Measurements from ENCODE around the gene GTPBP6.

GTPBP6 gene, protein sequence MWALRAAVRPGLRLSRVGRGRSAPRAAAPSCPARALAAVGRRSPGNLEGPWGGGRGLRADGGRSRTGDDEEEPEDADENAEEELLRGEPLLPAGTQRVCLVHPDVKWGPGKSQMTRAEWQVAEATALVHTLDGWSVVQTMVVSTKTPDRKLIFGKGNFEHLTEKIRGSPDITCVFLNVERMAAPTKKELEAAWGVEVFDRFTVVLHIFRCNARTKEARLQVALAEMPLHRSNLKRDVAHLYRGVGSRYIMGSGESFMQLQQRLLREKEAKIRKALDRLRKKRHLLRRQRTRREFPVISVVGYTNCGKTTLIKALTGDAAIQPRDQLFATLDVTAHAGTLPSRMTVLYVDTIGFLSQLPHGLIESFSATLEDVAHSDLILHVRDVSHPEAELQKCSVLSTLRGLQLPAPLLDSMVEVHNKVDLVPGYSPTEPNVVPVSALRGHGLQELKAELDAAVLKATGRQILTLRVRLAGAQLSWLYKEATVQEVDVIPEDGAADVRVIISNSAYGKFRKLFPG
- total RNA-seq: 65.9 to 85.8 reads per million in 2 donors

DNA sequence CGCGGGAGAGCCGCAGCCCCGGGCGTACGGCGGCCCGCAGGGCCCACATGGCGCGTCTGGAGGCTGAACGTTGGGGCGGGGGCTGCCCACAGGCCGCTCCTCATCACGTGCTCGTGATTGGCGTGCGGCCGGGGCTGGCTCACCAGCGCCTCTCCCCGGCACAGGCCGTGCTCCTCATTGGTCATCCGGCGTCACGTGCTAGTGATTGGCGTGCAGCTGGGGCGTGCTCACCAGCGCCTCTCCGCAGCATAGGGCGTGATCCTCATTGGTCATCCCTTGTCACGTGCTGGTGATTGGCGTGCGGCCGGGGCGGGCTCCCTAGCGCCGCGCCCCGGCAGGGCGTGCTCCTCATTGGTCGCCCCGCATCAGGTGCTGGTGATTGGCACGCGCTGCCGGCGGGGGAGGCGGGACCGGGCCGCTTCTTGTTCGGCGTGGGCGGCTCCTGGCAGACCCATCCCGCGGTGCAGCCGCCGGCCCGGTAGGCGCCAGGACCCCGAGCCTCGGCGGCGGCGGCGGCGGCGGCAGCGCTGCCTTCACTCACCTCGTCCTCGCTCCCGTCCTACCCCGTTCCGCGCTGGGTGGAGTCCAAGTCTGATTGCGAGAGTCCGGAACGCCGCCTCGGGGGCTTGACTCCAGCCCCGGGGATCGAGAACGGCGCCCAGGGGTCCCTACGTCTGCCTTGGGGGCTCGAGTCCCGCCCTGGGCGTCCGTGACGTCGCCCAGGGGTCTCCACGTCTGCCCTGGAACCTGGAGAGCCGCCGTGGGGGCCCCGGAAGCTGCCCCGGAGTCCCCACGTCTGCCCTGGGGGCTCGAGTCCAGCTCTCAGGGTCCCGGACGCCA is at the start of gene GTPBP6:
Gene GTPBP6, minus strand, starts transcription at position 58 of the 840 bp plus-strand sequence. Its CDS starts 9 bp downstream, at position 49.
- DNase-seq: peak; percentile 98

DNA sequence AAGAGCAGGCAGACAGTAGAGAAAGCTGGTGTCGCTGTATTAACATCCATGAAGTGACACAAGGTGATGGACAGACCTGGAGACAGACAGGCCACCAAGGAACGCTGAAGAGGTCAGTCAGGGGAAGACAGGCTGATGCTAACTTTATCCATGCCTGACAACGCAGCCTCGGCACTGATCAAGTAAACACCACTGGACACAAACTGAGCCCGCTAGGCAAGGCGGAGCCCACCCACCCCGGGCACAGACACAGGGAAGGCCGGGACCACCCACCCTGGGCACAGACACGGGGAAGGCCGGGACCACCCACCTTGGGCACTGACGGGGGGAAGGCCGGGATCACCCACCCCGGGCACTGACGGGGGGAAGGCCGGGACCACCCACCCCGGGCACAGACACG is 49.3 kb upstream of the GTPBP6 start:
- no peak for DNase-seq

DNA sequence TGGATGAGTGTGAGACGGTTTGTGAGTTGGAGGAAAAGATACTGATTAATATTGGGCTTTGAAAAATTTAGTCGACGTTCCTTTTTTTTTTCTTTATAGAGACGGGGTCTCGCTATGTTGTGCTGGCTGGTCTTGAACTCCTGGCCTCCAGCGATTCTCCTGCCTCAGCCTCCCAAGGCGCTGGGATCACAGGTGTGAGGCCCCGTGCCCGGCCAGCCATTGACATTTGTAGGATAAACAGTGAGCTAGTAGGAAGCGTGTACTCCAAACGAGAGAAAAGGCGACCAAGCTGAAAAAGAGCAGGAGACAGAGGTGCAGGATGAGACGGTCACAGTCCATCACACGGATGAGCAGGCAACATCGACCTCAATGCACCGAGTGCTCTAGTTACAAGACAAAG is 48.8 kb upstream of the GTPBP6 start:
- DNase-seq: no peak

DNA sequence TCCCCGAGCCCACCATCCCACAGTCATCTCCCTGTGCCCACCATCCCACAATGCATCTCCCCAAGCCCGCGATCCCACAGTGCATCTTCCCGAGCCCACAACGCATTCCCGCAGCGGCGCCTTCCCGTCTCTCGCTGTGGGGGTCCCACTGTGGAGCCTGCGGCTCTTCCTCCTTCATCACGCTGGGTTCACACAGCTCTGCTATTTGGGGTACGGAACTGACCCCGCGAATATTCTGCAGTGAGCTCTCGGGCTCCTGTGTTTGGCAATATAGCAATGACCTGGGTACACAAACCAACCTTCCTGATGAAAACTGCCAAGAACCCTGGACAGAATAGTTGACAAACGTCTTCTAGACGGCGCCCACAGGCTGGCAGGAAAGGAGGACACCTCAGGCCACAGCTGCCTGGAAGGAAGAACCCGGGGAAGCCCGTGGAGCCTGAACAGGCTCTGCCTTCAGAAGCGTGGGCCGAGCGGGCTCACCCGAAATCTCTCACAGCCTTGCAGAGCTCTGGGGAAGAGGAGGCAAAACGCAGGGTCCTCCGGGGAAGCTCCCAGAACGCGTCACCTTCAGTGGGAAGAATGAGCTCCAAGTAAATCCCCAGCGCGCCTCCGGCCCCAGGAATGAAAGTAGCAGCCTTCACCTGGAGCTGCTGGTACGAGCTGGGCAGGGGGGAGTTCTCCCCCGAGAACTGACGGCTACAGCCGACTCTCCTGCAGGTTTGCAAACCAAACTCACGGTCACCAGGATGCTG is 45.2 kb upstream of the GTPBP6 start:
- no peak for DNase-seq

DNA sequence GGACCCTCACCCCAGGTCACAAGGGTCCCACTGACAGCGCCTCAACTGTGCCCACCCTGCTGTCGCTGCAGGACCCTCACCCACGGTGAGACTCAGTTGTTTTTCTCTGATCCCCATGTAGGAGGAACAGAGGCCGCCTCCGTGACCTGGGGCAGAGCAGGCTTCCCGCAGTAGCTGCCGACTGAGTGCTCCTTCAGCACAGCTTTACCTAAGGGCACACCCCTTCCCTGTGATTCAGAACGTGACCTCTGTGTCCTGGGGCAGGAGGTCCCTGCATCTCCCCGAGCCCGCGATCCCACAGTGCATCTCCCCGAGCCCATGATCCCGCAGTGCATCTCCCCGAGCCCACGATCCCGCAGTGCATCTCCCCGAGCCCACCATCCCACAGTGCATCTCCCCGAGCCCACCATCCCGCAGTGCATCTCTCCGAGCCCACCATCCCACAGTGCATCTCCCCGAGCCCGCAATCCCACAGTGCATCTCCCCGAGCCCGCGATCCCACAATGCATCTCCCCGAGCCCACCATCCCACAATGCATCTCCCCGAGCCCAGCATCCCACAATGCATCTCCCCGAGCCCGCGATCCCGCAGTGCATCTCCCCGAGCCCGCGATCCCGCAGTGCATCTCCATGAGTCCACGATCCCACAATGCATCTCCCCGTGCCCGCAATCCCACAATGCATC is 44.5 kb upstream of the GTPBP6 start:
- no peak for DNase-seq

DNA sequence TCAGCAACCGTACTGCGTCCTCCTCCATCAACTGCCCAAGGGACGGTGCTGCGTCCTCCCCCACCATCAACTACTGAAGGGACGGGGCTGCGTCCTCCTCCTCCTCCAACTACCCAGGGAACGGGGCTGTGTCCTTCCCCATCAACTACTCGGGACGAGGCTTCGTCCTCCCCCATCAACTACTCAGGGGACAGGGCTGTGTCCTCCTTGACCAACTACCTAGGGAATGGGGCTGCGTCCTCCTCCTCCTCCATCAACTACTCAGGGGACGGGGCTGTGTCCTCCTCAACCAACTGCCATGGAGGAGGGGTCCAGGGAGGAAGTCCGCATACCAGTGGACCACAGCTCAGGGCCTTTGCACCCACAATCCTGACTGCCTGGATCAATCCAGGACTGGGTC is 43.8 kb upstream of the GTPBP6 start:
- DNase-seq: no peak

DNA sequence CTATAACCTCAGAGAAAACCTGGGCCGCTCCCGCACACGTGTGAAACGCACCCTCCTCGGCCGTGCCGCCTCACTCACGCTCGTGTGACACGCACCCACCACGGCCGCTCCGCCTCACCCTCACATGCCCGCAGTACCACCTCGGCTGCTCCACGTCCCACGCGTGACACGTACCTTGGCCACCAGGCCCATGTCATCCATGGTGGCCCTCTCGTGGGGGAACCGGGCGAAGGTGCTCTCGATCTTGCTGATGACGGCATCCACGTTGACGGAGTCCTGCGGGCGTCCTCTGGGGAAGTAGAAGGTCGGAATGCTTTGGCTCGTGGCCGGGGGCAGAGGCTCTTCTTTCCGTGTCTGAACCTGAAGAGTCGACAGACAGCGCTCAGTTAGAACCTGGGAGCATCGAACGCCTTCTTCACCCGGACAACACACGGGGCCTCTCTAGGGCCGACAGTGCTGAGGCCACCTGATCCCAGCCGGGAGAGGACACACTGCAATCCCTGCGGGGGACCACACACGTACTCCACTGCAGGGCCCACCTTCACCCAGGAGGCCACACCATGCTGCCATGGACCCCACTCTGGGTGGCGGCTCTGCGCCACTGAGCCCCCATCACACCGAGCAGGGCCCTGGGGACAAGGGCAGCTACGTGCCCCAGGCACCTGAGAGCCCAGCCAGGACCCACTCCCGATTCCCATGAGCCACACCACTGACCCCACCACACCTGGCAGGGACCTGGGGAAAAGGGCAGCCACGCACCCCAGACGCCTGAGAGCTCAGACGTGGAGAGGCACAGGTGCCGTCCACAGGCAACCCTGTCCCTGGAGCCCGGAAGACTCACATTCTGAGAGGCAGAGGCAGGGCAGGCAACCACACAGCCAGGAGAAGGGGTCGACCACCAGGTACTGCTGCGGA is 42.9 kb upstream of the GTPBP6 start:
- DNase-seq: no peak

DNA sequence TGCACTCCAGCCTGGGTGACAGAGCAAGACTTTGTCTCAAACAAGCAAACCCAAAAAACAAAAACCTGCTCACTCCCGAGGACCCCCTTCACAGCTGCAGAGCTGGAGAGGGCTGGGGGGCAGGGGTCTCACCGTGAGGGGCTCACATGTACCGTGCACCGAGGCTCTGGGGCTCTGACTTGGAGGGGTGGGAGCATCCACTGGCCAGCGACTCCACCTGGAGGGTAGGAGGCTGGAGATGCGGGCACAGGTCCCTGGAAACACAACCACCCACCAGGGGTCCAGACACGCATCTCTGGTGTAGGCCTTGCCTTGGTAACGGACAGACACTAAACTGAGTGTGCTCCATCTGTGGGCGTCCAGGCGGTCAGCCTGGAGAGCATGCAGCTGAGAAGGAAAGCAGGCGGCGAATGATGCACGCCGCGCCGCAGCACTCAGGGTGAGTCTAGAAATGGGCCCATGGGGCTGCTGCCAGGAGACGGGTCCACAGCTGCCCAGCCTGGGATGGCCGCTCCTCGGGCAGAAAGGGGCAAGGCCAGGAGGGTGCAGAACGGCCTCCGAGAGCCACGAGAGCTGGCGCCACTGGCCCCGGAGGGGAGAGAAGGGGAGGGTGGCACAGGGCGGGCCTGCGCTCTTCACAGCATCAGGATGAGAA is 42.0 kb upstream of the GTPBP6 start:
- no peak for DNase-seq

DNA sequence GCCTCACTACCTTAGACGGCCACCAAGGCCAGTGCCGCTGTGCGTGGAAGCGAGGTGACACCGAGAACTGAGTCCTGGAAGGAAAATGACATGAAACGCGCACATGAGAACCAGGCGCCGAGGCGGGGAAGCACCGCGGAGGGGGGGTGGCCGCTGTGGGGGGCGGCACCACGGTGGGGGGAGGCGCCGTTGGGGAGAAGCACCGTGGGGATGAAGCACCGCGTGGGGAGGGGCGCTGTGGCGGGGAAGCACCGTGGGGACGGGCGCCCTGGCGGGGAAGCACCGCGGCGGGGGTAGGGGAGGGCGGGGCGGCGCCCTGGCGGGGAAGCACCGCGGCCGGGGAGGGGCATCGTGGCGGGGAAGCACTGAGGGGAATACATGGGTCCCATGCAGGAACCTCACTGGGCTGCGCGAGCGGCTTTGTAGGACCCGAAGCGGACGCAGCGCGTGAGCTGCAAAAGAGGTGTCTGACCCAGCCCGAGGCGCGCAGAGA is 40.1 kb upstream of the GTPBP6 start:
- no peak for DNase-seq

DNA sequence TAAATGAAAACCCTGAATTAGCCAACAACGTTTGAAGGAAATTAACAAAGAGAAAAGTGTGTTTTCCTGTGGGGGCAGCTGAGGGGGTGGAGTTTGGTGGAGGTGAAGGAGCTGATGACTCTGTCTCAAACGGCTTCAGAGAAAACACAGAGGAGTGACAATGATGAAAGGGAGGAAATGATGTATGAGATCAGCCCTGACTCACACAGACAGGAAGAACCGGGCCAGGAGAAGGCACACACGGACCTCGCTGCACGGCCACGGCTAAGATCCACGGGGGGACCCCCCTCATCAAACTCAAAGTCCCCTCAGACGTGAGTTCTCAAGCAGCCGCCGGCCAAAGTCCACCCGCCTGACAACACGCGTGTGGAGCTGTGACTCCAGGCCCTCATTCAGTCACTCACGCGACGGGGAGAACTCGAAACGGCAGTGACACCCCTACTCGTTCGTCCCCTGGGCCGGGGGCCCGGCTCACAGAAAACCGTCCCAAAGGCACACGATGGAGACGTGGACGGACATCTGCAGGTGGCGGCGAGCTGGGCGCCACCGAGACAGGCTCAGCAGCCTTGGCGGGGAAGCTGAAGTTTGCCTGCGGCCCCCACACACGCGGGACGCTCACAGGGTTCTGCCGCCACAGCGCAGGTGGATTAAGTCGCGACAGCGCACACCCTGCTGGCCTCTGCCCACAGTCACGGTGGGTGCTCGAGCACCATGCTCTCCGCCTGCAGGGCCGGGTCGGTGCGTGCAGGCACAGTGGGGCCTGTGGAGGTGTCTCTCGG is 39.3 kb upstream of the GTPBP6 start:
- DNase-seq: no peak

DNA sequence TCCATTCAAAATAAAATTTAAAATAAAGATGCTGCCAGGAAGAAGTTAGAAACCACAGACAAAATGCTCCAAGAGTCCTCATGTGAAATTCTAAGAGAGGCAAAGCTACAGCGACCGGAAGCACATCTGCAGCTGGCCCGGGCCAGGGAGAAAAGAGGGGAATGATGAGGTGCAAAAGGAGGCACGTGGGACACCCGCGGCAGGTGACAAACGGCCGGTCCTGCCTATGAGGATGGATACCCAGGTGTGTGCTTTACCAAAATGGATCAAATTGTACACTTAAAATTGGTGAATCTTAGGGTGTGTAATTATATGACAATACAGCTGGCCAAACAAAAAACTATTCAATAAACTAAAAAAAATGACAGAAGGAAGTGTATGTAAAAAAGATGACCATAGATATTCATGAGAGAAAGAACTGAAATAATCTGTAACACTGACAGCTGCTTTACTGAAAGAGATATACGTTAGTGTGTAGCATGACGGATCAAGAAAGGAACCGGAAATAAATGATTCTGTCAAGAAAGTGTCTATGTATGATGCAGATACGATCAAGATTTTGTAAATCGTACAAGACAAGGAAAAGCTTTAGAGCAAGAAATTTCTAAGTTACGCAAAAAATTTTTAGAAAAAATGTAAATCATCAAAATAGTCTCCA is 38.6 kb upstream of the GTPBP6 start:
- DNase-seq: no peak

DNA sequence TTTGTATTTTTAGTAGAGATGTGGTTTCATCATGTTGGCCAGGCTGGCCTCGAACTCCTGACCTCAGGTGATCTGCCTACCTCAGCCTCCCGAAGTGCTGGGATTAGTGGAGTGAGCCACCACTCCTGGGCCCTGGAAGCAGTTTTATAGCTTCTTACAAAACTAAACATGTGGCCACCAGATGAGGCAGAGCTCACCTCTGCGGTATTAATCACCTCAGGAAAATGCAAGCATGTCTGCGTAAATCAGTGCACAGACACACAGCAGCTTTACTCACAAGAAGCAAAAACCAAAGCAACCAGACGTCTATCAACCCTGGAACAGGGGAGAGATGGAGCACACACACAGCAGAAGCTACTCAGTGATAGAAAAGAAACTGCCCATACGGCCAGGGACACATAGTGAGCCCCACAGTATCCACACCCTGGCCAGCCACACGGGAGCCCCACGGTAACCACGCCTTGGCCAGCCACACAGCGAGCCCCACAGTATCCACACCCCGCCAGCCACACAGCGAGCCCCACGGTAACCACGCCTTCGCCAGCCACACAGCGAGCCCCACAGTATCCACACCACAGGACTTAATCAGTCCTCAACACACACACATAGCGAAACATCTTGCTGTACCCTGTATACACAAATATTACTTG is 37.9 kb upstream of the GTPBP6 start:
- DNase-seq: no peak

DNA sequence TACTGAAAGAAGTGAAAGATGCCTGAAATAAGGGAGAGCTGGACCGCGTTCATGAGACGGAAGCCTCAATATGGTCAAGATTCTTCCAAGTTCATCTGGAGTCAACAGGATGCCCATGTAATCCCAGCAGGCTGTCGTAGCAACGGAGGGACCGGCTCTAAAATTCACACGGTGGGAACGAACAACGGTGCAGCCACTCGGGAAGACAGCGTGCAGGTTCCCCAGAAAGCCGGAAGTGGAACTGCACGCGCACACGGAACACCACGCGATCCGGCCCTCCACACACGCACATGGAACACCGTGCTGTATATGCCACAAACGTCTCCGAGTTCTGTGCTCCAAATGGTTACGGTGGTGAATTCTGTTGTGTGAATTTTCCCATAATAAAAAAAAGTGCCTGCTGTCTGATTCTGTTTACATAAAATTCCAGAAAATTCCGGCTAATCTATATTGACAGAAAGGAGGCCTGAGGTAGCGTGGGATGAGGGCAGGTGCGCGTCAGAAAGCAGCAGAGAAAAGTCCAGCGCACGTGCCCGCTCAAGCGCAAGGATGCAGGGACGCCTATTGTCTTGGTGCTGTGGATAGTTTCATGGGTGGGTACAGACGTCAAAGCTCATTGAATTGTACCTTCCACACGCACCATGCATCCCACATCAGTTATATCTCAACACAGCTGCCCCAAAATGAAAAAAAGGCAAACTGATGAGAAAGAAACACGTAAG is 36.9 kb upstream of the GTPBP6 start:
- no peak for DNase-seq

DNA sequence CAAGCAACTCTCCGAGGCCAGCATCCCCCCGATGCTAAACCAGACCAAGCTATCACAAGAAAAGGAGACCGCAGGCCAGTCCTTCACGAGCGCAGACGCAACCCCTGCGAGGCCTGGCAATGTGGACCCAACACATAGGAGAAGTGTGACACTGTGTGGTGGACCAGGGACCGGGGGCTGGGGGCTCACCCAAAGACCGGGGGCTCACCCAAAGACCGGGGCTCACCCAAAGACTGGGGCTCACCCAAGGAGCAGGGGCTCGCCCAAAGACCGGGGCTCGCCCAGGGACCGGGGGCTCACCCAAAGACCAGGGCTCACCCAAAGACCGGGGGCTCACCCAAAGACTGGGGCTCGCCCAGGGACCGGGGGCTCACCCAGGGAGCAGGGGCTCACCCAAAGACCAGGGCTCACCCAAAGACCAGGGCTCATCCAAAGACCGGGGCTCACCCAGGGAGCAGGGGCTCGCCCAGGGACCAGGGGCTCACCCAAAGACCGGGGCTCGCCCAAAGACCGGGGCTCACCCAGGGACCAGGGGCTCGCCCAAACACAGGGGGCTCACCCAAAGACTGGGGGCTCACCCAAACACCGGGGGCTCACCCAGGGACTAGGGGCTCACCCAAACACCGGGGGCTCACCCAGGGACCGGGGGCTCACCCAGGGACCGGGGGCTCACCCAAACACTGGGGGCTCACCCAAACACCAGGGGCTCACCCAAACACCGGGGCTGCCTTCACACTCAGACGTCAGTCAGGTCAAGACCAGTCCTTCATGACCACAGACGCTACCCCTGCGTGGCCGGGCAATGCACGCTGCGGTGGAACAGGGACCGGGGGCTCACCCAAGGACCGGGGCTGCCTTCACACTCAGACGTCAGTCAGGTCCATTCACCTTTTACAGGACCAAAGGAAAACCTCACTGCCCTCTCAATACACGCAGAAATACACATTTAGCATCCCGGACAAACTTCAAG is 35.3 kb upstream of the GTPBP6 start:
- DNase-seq: no peak

DNA sequence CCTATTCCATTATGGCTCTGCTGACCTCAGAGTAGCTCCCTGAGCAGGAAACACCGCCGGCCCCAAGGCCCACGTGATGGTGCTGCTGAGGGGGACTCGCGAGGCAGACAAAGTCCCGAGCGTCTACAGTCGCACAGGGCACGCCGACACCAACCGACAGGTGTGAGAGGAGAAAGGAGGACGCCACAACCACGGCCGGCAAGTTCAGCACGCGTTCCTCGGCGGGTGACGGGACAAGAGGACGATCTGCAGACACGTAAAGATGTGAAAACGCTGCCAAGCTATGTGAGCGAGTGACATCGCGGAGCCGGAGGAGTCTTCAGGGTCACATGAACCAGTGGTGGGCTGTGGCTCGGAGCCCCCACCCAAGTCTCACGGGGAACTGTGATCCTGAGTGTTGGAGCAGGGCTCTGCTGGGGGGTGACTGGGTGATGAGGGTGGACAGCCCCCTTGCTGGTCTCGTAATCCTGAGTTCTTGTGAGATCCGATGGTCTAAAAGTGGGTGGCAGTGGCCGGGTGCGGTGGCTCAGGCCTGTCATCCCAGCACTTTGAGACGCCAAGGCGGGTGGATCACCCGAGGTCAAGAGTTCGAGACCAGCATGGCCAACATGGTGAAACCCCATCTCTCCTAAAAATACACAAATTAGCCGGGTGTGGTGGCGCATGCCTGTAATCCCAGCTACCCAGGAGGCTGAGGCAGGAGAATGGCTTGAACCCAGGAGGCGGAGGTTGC is 34.2 kb upstream of the GTPBP6 start:
- DNase-seq: no peak

DNA sequence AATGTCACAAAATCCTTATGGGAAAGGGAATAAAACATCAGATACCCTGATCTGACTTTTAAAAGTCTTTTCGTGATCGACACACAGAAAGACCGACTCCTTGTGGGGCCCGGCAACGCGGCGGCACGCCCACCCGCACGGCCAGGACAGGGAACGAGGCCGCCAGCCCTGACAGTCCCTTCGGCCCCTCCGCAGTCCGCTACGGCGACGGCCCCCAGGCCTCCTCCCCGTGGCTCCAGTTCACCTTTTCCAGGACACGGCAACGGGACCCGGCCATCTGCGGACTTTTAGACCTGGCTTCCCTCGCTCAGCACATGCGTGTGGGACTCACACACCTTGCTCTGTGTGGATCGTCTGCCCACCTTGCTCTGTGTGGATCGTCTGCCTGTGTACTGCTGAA is 33.6 kb upstream of the GTPBP6 start:
- no peak for DNase-seq
